Measurements from ENCODE around the gene FSTL4.

DNA sequence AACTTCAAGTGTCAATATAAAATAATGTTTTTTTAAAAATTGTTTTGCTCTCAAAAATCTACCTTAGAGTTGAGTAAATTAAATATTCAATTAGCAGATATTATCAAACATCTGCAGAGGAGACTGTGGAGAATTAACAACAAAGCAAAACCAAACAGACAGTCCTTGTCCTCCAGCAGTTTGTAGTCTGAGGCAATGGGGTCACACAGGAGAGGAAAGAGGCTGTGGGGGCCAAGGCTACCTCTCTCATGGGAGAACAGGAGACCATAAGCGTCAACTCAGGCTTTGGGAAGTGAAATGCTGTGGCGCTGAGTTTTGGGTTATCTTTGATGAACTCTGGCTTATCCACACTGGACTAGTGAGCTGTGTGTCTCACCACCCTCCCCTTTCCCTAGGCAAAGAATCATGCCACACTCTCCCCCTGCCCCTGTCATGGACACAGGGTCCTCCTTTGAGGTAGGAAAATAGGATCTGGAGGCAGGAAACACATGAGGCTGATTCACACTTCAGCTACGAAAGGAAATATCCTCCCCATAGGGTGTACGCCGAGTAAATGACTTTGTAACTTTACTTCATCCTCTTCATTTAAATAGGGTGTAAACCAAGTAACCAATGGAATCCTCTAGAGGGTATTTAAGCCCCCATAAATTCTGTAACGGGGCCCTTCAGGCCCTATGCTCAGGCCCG is 152.7 kb downstream of the FSTL4 start:
- TF ChIP-seq, protein P1, sequence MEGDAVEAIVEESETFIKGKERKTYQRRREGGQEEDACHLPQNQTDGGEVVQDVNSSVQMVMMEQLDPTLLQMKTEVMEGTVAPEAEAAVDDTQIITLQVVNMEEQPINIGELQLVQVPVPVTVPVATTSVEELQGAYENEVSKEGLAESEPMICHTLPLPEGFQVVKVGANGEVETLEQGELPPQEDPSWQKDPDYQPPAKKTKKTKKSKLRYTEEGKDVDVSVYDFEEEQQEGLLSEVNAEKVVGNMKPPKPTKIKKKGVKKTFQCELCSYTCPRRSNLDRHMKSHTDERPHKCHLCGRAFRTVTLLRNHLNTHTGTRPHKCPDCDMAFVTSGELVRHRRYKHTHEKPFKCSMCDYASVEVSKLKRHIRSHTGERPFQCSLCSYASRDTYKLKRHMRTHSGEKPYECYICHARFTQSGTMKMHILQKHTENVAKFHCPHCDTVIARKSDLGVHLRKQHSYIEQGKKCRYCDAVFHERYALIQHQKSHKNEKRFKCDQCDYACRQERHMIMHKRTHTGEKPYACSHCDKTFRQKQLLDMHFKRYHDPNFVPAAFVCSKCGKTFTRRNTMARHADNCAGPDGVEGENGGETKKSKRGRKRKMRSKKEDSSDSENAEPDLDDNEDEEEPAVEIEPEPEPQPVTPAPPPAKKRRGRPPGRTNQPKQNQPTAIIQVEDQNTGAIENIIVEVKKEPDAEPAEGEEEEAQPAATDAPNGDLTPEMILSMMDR (IDR thresholded peaks at IDR 0.05), result no peak
- no peak for TF ChIP-seq POLR2A (IDR thresholded peaks at IDR 0.05)

All from lower leg skin (tissue), 3 donors.